Muscle of leg (tissue), 11 donors: Measurements from ENCODE around the gene EPB41L3. TPM values are rescaled to one million over a fixed set of nuclear protein-coding genes. Genes with fewer than 3 reads are reported as not detected.

ENCODE experiments used
- DNase-seq: peaks from one replicate; pipeline ENCODE4 v3.0.0; 2013
- H3K27ac ChIP-seq: one replicate; pipeline ENCODE4 v1.5.1; 2013; ENCODE audit warnings: mild to moderate bottlenecking, low read length, control low read depth
- H3K27me3 ChIP-seq: one replicate; pipeline ENCODE4 v1.6.1; 2013; ENCODE audit warnings: low read length; ENCODE audit not compliant: control insufficient read depth, insufficient read depth
- H3K36me3 ChIP-seq: one replicate; pipeline ENCODE4 v1.6.1; 2013; ENCODE audit warnings: low read length; ENCODE audit not compliant: control insufficient read depth, insufficient read depth
- H3K4me1 ChIP-seq: one replicate; pipeline ENCODE4 v1.6.1; 2013; ENCODE audit warnings: low read length; ENCODE audit not compliant: control insufficient read depth, insufficient read depth
- H3K4me3 ChIP-seq: one replicate; pipeline ENCODE4 v1.5.1; 2013; ENCODE audit warnings: low read length, control low read depth
- H3K9me3 ChIP-seq: replicated peaks from 2 replicates; pipeline ENCODE4 v1.6.1; 2013; ENCODE audit warnings: low read depth, low read length; ENCODE audit not compliant: control insufficient read depth
- WGBS: methylation state at CpG from one replicate; pipeline ENCODE4 v1.1.5; 2013; ENCODE audit warnings: missing lambda C conversion rate; ENCODE audit not compliant: insufficient coverage; 5-methylcytosine and 5-hydroxymethylcytosine counted together
- polyA plus RNA-seq, 8 donors: library from polyadenylated mRNA; unstranded; fragments of 120-200 nt; gene quantifications; one replicate each; pipeline versions ENCODE4 v1.2.1 to v1.2.3, GENCODE V29; 2013; ENCODE audit warnings: inconsistent platforms in 1 of 8, low replicate concordance in 1 of 8; ENCODE audit not compliant: insufficient read length in 8 of 8, insufficient read depth in 1 of 8
- total RNA-seq: library from RNA; stranded (reverse); fragments of 120-200 nt; gene quantifications from one replicate; pipeline ENCODE4 v1.2.4, GENCODE V29; 2013

EPB41L3 gene
- total and polyA plus RNA-seq, 9 donors, result 80.6 to 128 (median 117) TPM

- Histone ChIP-seq H3K4me3 (no peak overlapping the region), H3K4me1 (no peaks in the 10 kb centered on the region), H3K36me3 (peaks cover 12% of the 10 kb centered on the region), H3K27ac (no peak overlapping the region), H3K9me3 (no peaks in the 10 kb centered on the region), H3K27me3 (no peaks in the 10 kb centered on the region)
- WGBS, result 60% methylated on average over 1 of the region's 5 CpGs
- DNase-seq, result no peak
These were observed 121.8 kb downstream of the EPB41L3 start for GRCh38 chr18:5421981-5422380.

DNA sequence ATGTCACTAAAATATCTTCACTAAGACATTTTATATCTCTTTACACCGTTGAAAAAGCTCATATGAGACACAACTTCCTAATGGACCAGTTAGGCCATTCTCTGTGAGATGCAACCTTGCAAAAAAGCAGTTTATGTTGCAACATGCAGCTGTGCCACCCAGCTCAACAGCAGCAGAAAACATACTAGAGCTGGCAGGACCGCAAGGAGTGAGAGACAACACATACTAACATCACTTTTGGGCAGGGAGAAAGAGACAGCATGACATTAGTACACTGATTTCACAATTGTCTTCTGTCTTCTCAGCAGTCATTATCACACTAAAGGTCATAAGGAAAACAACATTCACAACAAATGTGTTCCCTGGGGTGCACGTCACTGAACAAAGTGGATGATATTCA lies 122.9 kb downstream of the EPB41L3 start:
- 88% methylated on average over 2 of the region's 3 CpGs for WGBS
- Histone ChIP-seq H3K36me3 (peaks cover 15% of the 10 kb centered on the region), H3K27me3 (no peaks in the 10 kb centered on the region), H3K9me3 (no peaks in the 10 kb centered on the region), H3K4me3 (no peak overlapping the region), H3K27ac (no peak overlapping the region), H3K4me1 (no peaks in the 10 kb centered on the region)
- DNase-seq, result peak; percentile 37

DNA sequence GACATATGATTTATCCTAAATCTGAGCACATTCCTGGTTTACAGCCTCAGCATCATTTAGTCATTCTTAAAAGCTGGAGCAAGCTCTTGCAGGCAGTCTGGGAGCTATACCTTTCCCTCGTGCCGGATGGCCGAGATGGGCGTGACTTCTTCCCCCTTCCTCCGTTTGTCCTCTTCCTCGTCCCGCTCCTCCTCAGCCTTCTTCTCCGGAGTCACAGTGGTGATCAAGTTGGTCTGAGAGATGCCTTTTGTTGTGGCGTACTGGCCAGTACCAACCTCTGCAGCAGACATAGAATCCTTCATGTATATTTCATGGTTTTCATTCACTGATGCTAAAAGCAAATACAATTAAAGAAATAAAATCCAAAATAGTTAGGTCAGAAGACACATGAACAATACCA lies 124.2 kb downstream of the EPB41L3 start:
- DNase-seq, result no peak
- Histone ChIP-seq H3K36me3 (peaks cover 24% of the 10 kb centered on the region), H3K9me3 (no peaks in the 10 kb centered on the region), H3K4me1 (no peaks in the 10 kb centered on the region), H3K27ac (no peak overlapping the region), H3K27me3 (no peaks in the 10 kb centered on the region), H3K4me3 (no peak overlapping the region)
- 100% methylated on average over 3 of the region's 9 CpGs for WGBS

DNA sequence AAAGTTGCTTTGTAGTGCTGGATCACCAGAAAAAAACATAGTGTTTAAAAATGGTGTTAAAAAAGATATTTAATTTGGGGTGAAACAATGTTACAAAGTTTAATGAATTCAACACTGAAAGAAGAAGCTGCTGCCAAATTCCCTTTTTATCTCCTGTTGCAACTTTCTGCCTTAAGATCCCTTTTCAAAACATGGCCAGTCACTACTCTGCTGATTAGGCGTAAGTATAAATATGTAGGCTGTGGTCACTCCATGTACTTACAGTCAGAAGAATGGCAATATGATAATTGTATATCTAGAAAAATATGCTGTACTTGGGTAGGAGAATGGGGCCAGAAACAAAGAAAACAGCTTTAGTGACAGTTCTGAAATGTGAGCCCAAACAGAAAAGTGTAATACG lies 124.8 kb downstream of the EPB41L3 start:
- H3K36me3 ChIP-seq, result peaks cover 24% of the 10 kb centered on the region
- no CpG with 5 or more reads among the region's 2 CpGs for whole genome bisulfite sequencing
- DNase-seq, result peak; percentile 37
- no peaks in the 10 kb centered on the region for H3K4me1 ChIP-seq
- H3K27me3 ChIP-seq, result no peaks in the 10 kb centered on the region
- H3K27ac ChIP-seq, result no peak overlapping the region
- no peaks in the 10 kb centered on the region for H3K9me3 ChIP-seq
- no peak overlapping the region for H3K4me3 ChIP-seq

GRCh38 chr18:5417342-5417741 lies 126.5 kb downstream of the EPB41L3 start:
- DNase-seq, result peak; percentile 78
- peaks cover 21% of the 10 kb centered on the region for H3K36me3 ChIP-seq
- H3K27ac ChIP-seq, result no peak overlapping the region

DNA sequence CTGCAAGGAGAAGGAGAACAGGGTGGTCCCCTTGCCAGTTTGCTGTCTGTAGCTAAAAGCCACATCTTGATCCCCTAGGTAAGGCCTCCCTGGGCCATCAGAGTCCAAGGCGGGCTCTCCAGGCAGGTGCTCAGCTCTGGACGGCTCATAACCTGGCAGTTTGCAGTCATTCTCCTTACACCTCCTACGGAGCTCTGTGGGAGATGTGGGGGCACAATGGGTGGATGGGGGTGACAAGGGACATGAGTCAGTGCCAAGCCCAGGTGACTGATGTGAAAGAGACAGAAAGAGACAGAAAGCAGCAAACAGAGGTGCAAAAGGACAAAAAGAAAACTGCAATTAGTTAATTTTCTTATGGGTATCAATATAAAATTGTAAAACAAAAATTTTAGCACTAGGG lies 127.7 kb downstream of the EPB41L3 start:
- DNase-seq, result no peak
- no peak overlapping the region for H3K27ac ChIP-seq
- no CpG with 5 or more reads among the region's 3 CpGs for WGBS
- H3K4me1 ChIP-seq, result no peaks in the 10 kb centered on the region
- H3K27me3 ChIP-seq, result no peaks in the 10 kb centered on the region
- no peaks in the 10 kb centered on the region for H3K9me3 ChIP-seq
- peaks cover 21% of the 10 kb centered on the region for H3K36me3 ChIP-seq
- no peak overlapping the region for H3K4me3 ChIP-seq

More at GRCh38 chr18:5417342-5417741, 126.5 kb downstream of the EPB41L3 start:
- WGBS, result 41% methylated on average over 5 of the region's 8 CpGs
- no peaks in the 10 kb centered on the region for H3K4me1 ChIP-seq
- H3K4me3 ChIP-seq, result no peak overlapping the region
- H3K9me3 ChIP-seq, result no peaks in the 10 kb centered on the region
- H3K27me3 ChIP-seq, result no peaks in the 10 kb centered on the region

GRCh38 chr18:5415665-5416064 lies 128.1 kb downstream of the EPB41L3 start:
- Histone ChIP-seq H3K4me1 (no peaks in the 10 kb centered on the region), H3K36me3 (peaks cover 21% of the 10 kb centered on the region), H3K4me3 (no peak overlapping the region), H3K9me3 (no peaks in the 10 kb centered on the region), H3K27me3 (no peaks in the 10 kb centered on the region), H3K27ac (no peak overlapping the region)
- 95% methylated on average over 12 of the region's 12 CpGs for WGBS
- no peak for DNase-seq

DNA sequence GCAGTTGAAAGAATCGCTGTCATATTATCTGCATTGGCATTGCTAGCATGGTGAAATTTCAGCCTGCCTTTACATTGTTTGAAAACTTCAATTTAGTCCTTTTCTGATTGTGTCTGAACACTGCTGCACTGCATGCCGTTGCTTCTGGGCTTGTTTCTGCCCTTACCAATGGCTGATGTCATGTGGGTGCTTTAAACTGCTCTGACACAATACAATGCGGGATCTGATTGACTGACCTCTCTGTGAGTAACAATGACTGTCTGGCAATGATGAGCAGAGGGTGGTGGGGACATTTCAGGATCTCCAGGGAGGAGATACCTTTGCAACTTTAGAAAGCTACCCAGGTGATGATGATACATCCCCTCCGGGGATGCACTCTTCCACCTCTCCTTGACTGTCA lies 128.8 kb downstream of the EPB41L3 start:
- no peak overlapping the region for H3K4me3 ChIP-seq
- no peak for DNase-seq
- H3K27me3 ChIP-seq, result no peaks in the 10 kb centered on the region
- WGBS, result 71% methylated on average over 2 of the region's 4 CpGs
- no peaks in the 10 kb centered on the region for H3K4me1 ChIP-seq
- H3K9me3 ChIP-seq, result no peaks in the 10 kb centered on the region
- no peak overlapping the region for H3K27ac ChIP-seq
- peaks cover 23% of the 10 kb centered on the region for H3K36me3 ChIP-seq

GRCh38 chr18:5414546-5414945 lies 129.3 kb downstream of the EPB41L3 start:
- H3K9me3 ChIP-seq, result no peaks in the 10 kb centered on the region
- H3K27me3 ChIP-seq, result no peaks in the 10 kb centered on the region
- H3K4me3 ChIP-seq, result no peak overlapping the region
- no peak for DNase-seq
- no peaks in the 10 kb centered on the region for H3K4me1 ChIP-seq
- no peak overlapping the region for H3K27ac ChIP-seq
- peaks cover 22% of the 10 kb centered on the region for H3K36me3 ChIP-seq
- 57% methylated on average over 3 of the region's 6 CpGs for WGBS

- no peaks in the 10 kb centered on the region for H3K27me3 ChIP-seq
- DNase-seq, result no peak
- H3K36me3 ChIP-seq, result peaks cover 23% of the 10 kb centered on the region
- no CpG with 5 or more reads among the region's 2 CpGs for WGBS
- no peaks in the 10 kb centered on the region for H3K4me1 ChIP-seq
- H3K27ac ChIP-seq, result no peak overlapping the region
- no peak overlapping the region for H3K4me3 ChIP-seq
- H3K9me3 ChIP-seq, result no peaks in the 10 kb centered on the region
These were observed 130.3 kb downstream of the EPB41L3 start for GRCh38 chr18:5413447-5413846.

DNA sequence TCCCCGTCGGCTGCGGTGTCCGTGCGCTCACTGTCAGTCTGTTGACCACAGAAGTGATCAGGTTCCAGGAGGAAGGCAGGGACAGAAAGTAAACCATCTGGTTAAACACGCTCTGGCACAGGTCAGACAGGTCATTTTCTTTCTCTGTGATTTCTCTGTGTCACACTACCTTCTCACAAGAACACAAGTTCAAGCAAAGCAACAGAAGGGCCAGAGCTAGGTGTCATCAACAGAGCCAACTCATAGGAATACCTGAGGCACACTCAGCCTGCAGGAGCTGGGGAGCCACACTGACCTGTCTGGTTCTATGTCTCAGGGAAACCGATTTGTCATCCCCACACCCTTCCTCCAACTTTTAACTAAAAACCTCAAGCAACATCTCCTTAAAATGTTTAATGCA lies 133.2 kb downstream of the EPB41L3 start:
- Histone ChIP-seq H3K36me3 (peaks cover 20% of the 10 kb centered on the region), H3K27me3 (no peaks in the 10 kb centered on the region), H3K9me3 (no peaks in the 10 kb centered on the region), H3K27ac (no peak overlapping the region), H3K4me3 (no peak overlapping the region), H3K4me1 (no peaks in the 10 kb centered on the region)
- no peak for DNase-seq
- WGBS, result 86% methylated on average over 1 of the region's 7 CpGs
